H4 (cell line): Measurements from ENCODE around the gene SPG7. TPM values are rescaled to one million over a fixed set of nuclear protein-coding genes. Genes with fewer than 3 reads are reported as not detected.
A peak's percentile ranks its signal among the peaks of the same experiment; 100 is the strongest.

Experiments used
- DNase-seq: peaks from one replicate; pipeline ENCODE4 v3.0.0-alpha.2; 2015; ENCODE audit warnings: low spot score
- total RNA-seq: library from RNA; depleted of rRNA; stranded (reverse); fragments of >200 nt; shearing (Covaris generic); gene quantifications from 2 replicates; pipeline ENCODE4 v1.2.3, GENCODE V29; 2014

Gene SPG7
- total RNA-seq, 1 experiment from 2014 or later = 45.0 TPM

- no peak for DNase-seq
Observed at GRCh38 chr16:89546781-89547180, 38.6 kb downstream of the SPG7 start.

- no peak for DNase-seq
Observed at GRCh38 chr16:89547291-89547690, 39.1 kb downstream of the SPG7 start.

GRCh38 chr16:89547860-89548259 is 39.7 kb downstream of the SPG7 start:
- no peak for DNase-seq

GRCh38 chr16:89548344-89549006 is 40.3 kb downstream of the SPG7 start:
- no peak for DNase-seq

- DNase-seq = no peak
Observed at GRCh38 chr16:89549007-89549700, 41.0 kb downstream of the SPG7 start.

- DNase-seq = no peak
Observed at GRCh38 chr16:89550421-89551007, 42.3 kb downstream of the SPG7 start.

GRCh38 chr16:89552329-89552728 is 44.1 kb downstream of the SPG7 start:
- no peak for DNase-seq

GRCh38 chr16:89552913-89553312 is 44.7 kb downstream of the SPG7 start:
- no peak for DNase-seq

GRCh38 chr16:89553733-89554132 is 45.5 kb downstream of the SPG7 start:
- no peak for DNase-seq

GRCh38 chr16:89554343-89554742 is 46.1 kb downstream of the SPG7 start:
- no peak for DNase-seq

- DNase-seq = no peak
Observed at GRCh38 chr16:89555265-89555664, 47.1 kb downstream of the SPG7 start.

- no peak for DNase-seq
Observed at GRCh38 chr16:89555780-89556179, 47.6 kb downstream of the SPG7 start.

- peak; percentile 64 for DNase-seq
Observed at GRCh38 chr16:89556750-89557689, 48.8 kb downstream of the SPG7 start.

GRCh38 chr16:89557690-89558490 is 49.7 kb downstream of the SPG7 start:
- DNase-seq = no peak

- DNase-seq = peak; percentile 94
Observed at GRCh38 chr16:89560378-89561141, 52.4 kb downstream of the SPG7 start, which contains the start of gene RPL13. RPL13 (plus strand) TSS chr16:89560682; CDS start chr16:89560960, 278 bp downstream.

- DNase-seq = no peak
Observed at GRCh38 chr16:89561142-89561883, 53.1 kb downstream of the SPG7 start.

- DNase-seq = no peak
Observed at GRCh38 chr16:89561884-89562599, 53.8 kb downstream of the SPG7 start.

GRCh38 chr16:89562939-89563338 is 54.7 kb downstream of the SPG7 start:
- DNase-seq = no peak
